HG03064 (cell line): ENCODE data around the gene EN1.
A peak's percentile ranks its signal among the peaks of the same experiment; 100 is the strongest.

ENCODE experiments used
- ATAC-seq: cut with Tn5 transposase; IDR thresholded peaks from one replicate; pipeline ENCODE4 v1.9.1; 2021; ENCODE audit warnings: low read depth; ENCODE audit not compliant: unreplicated experiment

The EN1 gene

GRCh38 chr2:118856330-118856977, 9.0 kb upstream of the EN1 start:
- no peak for ATAC-seq

DNA sequence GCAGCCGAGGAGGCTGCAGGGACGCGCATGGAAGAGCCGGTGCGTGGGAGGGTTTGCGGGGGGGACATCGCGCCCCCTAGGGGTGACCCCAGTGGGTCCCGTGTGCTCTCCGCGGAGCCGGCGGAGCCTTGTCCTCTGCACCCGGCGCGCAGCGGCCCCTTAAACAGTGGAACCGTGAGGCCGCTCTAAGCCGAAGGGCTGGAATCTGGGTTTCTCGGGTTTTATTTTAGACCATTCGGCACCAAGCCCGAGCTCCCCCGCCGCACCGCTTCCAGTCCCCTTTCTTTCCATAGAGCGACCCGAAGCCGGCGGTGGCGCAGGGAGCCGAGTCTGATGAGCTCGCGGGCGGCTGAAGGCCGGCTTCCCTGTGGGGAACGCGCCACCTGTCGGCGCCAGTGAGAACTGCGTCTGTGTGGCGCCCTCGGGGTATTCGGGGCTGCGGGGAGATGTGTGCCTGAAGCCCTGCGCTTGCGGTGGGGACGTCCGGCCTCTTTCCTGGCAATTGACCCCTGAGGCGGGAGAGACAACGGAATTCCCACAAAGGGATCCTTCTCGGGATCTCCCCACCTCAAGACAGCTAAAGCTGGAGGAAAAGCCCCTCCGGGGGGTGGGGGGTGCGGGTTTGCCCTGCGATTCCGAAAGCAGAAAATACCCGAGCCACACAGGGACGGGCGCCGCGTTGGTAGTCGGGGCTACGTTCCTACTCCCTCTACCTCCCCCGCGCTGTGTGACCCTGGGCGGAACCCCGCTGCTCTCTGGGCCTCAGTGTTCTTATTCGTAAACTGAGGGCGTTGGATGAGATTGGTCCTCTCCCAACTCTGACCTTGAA, 8.2 kb upstream of the EN1 start:
- peak; percentile 84 for ATAC-seq

DNA sequence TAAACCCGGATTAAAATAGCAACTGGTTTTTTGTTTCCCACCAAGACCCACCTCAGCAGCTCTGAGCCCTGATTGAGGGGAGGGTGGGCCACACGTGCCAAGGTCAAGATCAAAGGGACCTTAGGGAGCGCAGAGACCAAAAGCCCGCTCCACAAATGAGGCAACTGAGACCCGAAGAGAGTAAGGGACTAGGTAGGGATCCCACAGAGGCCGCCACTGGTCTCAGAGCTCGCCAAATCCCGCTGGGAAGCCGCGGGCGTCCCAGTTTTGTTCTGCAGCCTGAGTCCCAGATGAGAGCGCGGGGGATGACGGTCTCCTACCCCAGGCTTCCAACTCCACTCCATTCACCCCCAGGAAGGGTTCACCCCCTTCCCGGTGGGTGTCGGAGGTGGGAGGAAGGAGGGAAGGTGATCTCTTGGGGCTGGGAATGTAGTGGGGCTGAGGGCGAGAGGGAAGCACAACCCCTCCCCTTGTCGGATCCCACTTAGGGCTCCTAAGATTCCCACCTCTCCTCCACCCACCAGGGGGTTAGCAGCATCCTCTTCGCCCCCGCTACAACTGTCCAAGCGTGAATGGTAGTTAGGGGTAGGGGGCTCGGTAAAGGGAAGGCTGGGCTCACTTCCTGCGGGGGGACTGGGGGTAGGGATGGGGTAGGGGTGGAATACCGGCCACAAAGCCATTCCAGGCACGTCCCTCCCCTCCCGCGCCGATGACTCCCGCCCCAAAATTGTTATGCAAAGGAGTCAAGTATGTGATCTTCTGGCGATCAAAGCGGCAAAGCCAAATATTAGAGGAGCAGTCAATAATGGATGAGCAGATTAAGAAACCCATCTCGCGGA, 7.3 kb upstream of the EN1 start:
- ATAC-seq: no peak

- ATAC-seq: no peak
These were observed 6.3 kb upstream of the EN1 start for GRCh38 chr2:118853651-118854291.

DNA sequence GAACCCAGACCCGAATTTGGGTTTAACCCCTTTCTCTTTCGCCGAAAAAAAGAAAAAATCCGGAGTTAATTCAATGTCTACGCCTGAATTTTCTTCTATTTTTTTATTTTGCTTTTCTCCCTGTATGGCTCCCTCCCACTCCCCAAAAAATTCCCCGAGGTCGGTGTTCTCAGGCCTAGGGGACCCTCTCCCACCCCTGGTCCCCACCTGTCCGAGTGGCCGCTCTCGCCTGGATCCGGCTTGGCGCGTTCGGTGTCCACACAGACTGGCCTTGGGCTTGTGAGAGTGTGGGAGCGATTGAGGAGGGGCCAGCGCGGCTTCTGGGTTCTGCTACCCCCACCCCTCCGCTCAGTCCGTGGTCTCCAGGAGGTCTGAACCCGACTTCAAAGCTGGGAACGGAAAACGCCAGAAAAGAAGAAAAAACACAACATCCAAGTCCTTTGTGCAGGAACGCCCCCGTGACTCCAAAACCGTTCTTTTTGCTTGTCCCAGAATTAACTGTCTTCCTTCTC, 5.7 kb upstream of the EN1 start:
- no peak for ATAC-seq

GRCh38 chr2:118852605-118853128, 5.2 kb upstream of the EN1 start:
- ATAC-seq: no peak

DNA sequence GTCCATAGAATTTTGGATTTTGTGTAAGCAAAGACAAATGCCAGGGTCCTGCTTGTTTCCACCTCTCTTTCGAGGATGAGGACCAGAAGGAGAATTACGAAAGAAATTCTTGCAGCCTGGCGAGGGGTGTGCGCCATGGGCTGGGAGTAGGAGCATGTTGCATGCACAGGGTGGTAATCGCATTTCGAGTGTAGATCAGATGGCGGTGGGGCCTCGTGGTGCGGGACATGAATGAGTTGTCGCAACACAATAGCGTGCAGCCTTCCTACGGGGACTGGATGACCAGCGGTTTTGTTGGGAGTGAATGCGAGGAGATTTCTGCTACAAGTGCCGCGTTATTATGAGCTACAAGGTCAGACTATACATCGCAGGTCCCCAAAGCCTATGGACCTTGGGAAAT, 4.2 kb upstream of the EN1 start:
- no peak for ATAC-seq

- ATAC-seq: no peak
These were observed 3.5 kb upstream of the EN1 start for GRCh38 chr2:118850901-118851415.

GRCh38 chr2:118850168-118850900, 2.9 kb upstream of the EN1 start:
- ATAC-seq: no peak

DNA sequence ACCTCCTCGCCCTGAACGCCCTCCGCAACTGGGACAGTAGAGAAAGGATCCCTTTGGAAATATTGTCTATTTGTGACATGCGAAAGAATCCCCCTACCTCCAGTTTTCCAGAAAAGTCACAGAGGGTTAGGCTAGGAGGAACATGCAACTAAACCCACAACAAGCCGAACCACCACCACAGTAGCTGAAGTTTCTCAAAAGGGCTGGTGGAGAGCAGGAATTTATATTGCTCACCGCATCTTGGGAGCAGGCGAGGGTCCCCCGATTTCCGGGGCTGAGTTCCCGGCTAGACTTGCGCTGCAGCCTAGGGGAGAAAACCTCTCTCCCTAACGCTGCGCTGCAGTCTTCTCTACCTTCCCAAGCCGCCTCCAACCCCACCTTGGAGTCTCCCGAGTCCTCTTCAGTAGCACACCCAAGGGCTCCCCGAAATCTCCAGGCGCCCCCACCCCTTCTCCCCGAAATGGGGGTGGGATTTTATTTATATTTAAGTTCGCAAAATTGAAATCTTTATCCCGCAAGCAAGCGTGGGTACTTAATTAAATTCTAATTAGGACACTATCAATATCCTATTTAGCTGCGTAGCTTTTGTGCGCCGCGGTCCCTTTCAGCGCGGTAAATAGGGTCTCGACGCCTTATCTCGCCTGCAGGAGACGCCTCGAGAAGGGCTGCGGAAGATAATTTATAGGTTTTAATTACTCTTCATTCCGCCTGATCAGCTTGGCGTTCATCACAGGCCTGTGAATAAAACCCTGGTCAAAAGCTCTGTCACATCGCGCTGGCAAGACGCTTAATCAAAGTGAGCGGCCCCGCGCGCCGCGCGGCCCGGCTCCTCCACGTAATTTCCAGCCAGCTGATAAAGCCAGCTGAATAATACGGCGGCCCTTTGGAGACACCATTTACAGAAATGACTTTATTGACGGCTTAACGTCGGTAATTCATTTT, 2.0 kb upstream of the EN1 start:
- no peak for ATAC-seq

DNA sequence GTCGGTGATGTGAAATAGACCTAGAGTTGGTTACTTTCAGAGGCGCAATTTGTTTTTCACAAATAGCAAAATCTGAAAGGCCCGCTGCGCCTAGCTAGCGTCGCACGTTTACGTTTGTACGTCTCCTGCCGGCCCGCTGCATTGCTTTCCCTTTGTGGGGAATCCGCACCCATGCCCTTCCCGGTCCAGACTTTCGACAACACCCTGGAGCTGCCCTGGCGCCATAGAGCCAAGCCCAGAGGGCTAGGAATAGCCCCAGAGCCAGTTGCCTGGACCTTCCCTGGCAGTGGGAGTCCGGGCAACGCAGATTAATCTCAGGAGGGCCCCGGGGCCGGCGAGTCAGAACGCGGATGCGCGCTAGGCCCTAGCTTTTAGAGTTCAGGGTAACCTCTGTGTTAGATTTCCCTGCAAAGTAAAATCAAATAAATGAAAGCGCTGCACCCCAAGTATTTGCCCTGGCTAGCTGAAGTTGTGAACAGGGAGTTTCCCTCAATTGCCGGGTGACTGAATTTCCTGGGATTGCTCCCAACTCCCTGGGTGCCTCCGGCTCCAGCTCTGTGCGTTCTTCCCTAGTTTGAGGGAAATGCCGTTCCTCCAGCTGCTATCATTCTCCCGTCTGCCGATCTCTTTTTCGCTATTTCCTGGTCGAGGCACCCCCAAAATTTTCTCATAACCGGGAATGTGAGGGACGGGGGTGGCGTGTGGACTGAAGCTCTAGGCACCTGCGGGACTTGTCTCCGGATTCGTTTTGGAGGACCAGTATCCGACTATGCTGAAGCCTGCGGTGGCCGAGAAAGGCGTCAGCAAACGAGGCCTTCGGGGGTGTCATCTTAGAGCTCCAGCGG, 1.2 kb upstream of the EN1 start:
- ATAC-seq: no peak

DNA sequence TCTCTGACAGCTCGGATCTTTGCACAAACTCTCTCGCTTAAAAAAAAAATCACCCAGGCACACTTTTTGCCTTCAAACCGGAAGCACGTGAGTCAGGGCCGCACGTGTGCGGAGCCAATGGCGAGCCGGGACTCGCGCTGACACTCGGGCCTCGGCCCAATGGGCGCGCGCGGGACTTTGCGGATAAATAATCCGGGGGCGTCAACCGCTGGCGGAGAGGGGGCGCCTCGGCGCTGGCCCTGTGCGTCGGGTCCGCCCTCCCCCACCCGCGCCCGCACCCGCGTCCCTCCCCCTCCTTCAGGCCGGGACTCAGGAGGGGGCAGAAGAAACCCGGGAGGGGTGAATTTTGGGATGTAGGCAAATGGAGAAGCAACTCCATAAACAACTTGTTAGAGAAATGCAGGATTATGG, 319 bp upstream of the EN1 start:
- no peak for ATAC-seq

DNA sequence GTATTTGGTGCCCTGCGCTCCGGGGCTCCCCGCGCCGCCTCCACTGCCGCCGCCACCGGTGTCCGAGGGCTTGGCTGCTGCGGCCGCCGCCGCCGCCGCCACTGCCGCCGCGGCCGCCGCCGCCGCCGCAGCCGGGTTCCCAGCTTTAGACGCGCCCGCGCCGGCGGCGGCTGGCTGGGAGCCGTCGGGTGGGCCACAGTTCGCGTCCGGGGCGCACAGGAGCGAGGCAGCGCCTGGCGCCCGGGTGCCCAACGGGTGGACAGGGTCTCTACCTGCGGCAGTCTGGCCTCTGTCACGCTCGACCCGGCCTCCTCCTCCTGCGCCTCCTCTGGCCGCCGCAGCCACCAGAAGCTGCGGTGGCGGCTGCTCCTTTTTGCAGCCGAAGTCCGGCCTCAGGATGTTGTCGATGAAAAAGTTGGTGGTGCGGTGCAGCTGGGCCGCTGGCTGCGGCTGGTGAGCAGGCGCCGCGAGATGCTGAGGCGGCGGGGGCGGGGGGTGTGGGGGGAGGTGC, 951 bp downstream of the EN1 start:
- ATAC-seq: no peak

DNA sequence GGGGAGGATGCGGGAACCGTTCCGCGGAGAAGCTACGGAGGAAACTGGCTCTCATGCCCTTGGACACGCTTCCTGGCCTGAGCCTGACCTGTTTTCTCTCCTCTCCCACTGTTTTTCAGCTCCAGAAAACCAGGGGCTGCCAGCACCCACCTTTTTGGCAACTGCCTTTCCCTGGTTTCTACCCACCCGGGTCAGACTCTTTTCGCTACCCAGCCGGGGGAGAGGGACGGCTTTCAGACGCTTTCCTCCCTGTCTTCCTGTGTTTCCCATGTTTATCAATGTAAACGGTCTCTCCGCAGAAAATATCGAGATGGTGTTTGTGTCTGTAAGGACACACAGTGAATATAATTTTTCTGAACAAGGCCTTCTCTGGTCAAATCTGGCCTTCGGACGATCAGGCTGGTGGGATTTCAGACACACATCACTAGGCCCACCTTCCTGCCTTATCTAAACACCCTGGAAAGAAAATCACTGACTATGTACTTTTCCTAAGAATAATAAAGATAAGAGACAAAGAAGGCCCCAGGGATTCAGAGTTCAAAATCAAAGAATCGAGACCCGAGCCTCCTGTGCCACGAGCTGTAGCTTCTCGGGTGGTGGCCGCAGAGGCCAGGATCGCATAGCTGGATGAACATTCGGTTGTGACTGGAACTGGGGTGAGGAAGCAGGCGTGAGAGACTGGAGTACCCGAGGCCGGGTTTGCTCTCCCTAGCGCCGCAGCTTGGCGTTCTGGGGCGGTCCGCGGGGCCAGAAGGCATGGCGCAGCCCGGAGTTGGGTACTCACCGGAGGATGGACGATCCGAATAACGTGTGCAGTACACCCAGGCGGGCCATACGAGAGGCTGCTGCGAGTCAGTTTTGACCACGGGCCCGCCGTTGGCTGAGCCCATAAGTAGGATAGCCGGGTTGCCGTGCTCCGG, 1.7 kb downstream of the EN1 start:
- no peak for ATAC-seq

DNA sequence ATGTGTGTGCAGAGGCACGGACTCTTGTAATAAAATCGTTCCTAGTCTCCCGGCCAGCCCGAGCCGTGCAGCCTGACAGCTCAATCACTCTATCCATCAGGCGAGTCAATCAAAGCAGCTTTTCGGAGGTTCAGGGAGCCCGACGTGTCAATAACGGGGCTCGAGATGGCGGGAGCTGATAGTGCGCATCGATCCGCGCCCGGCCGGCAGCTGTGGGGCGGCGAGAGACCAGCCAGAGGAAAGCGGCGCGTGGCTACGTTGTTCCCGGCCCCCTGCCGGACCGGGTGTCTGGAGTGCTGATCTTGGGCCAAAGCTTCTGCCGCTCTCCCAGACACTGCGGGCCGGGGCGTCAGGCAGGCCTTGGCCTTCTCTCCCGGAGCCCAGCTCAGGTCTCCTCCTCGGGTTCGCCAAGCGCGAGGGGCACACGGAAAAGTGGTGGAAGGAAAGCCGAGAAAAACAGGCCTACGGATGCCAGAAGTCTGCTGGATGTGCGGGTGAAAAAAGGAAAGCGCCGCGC, 2.4 kb downstream of the EN1 start:
- no peak for ATAC-seq
